SH-SY5Y (cell line): ENCODE measurements around the gene VKORC1L1.

Source experiments
- GATA2 ChIP-seq: IDR thresholded peaks from 2 replicates; pipeline ENCODE4 v1.6.1; 2011; ENCODE audit warnings: mild to moderate bottlenecking, low read depth, low read length
- GATA3 ChIP-seq: IDR thresholded peaks from 2 replicates; pipeline ENCODE4 v1.6.1; 2011; ENCODE audit warnings: low read depth, mild to moderate bottlenecking, low read length, moderate library complexity

- no peak for TF ChIP-seq GATA2
- TF ChIP-seq GATA3 = no peak
These were observed 32.4 kb upstream of the VKORC1L1 start for GRCh38 chr7:65840446-65840845.
